SK-N-SH treated with all-trans-retinoic acid at 6 μM for 48 hours (cell line): Measurements from ENCODE around the gene SERTAD3.
A peak's percentile ranks its signal among the peaks of the same experiment; 100 is the strongest.

Experiments
- ATAC-seq: fragments of 200-7000 bp; cut with Tn5 transposase; 3 replicates; pipeline ENCODE4 v1.9.1; 2020; ENCODE audit warnings: mild to moderate bottlenecking, moderate library complexity
- ARNTL ChIP-seq: fragments of 450-650 bp; formaldehyde crosslinking; IDR thresholded peaks from 2 replicates; pipeline ENCODE4 v1.5.0; 2020; ENCODE audit warnings: low read depth, mild to moderate bottlenecking, moderate library complexity, borderline replicate concordance
- BACH2 ChIP-seq: fragments of 250-450 bp; sonication (Bioruptor Pico); IDR thresholded peaks from 2 replicates; pipeline ENCODE4 v1.9.0; 2021; ENCODE audit warnings: mild to moderate bottlenecking, borderline replicate concordance
- CSDC2 ChIP-seq: fragments of 250-450 bp; sonication (Bioruptor Pico); IDR thresholded peaks from 2 replicates; pipeline ENCODE4 v1.5.0; 2020; ENCODE audit warnings: mild to moderate bottlenecking, moderate library complexity
- ESRRG ChIP-seq: fragments of 250-450 bp; sonication (Bioruptor Pico); IDR thresholded peaks from 2 replicates; pipeline ENCODE4 v1.6.1; 2021; ENCODE audit warnings: mild to moderate bottlenecking
- GLIS3 ChIP-seq: fragments of 250-450 bp; sonication (Bioruptor Pico); IDR thresholded peaks from 2 replicates; pipeline ENCODE4 v1.5.0; 2020; ENCODE audit warnings: mild to moderate bottlenecking, moderate library complexity
- ISL1 ChIP-seq: fragments of 250-450 bp; sonication (Bioruptor Pico); IDR thresholded peaks from 2 replicates; pipeline ENCODE4 v2.1.2; 2022; ENCODE audit warnings: mild to moderate bottlenecking, moderate library complexity
- OSR1 ChIP-seq: fragments of 250-450 bp; sonication (Bioruptor Pico); IDR thresholded peaks from 2 replicates; pipeline ENCODE4 v1.8.0; 2022; ENCODE audit warnings: moderate library complexity, mild to moderate bottlenecking, inconsistent platforms
- PPARA ChIP-seq: fragments of 250-450 bp; sonication (Bioruptor Pico); IDR thresholded peaks from 2 replicates; pipeline ENCODE4 v1.5.0; 2020; ENCODE audit warnings: mild to moderate bottlenecking, borderline replicate concordance
- RARB ChIP-seq: fragments of 250-450 bp; sonication (Bioruptor Pico); IDR thresholded peaks from 2 replicates; pipeline ENCODE4 v1.8.0; 2021; ENCODE audit warnings: mild to moderate bottlenecking, moderate library complexity
- SNAI2 ChIP-seq: fragments of 250-450 bp; sonication (Bioruptor Pico); IDR thresholded peaks from 2 replicates; pipeline ENCODE4 v1.5.0; 2020; ENCODE audit warnings: mild to moderate bottlenecking, moderate library complexity
- TOX ChIP-seq: fragments of 250-450 bp; sonication (Bioruptor Pico); IDR thresholded peaks from 2 replicates; pipeline ENCODE4 v1.8.0; 2021; ENCODE audit warnings: mild to moderate bottlenecking, moderate library complexity, borderline replicate concordance
- ZC3H10 ChIP-seq: fragments of 250-450 bp; sonication (Bioruptor Pico); IDR thresholded peaks from 2 replicates; pipeline ENCODE4 v1.5.1; 2021; ENCODE audit warnings: mild to moderate bottlenecking, moderate library complexity
- ZFP3 ChIP-seq: fragments of 250-450 bp; sonication (Bioruptor Pico); IDR thresholded peaks from 2 replicates; pipeline ENCODE4 v1.5.0; 2020; ENCODE audit warnings: mild to moderate bottlenecking, moderate library complexity
- ZFP30 ChIP-seq: fragments of 450-650 bp; formaldehyde crosslinking; IDR thresholded peaks from 2 replicates; pipeline ENCODE4 v1.5.0; 2022; ENCODE audit warnings: mild to moderate bottlenecking, moderate library complexity
- ZNF565 ChIP-seq: fragments of 450-650 bp; formaldehyde crosslinking; conservative IDR thresholded peaks from 2 replicates; pipeline ENCODE4 v1.5.0; 2020; ENCODE audit warnings: low read depth, mild to moderate bottlenecking, moderate library complexity
- ZNF70 ChIP-seq: fragments of 450-650 bp; formaldehyde crosslinking; IDR thresholded peaks from 2 replicates; pipeline ENCODE4 v1.5.0; 2020; ENCODE audit warnings: mild to moderate bottlenecking, moderate library complexity
- ZNF8 ChIP-seq: fragments of 450-650 bp; formaldehyde crosslinking; IDR thresholded peaks from 2 replicates; pipeline ENCODE4 v1.5.0; 2020; ENCODE audit warnings: mild to moderate bottlenecking, moderate library complexity
- TF ChIP-seq, protein P1 (sequence below): fragments of 250-450 bp; sonication (Bioruptor Pico); IDR thresholded peaks from 2 replicates; pipeline ENCODE4 v1.8.0; 2021; ENCODE audit warnings: low read depth, mild to moderate bottlenecking, moderate library complexity, borderline replicate concordance
- TF ChIP-seq, protein P2 (sequence below): fragments of 250-450 bp; sonication (Bioruptor Pico); IDR thresholded peaks from 2 replicates; pipeline ENCODE4 v1.5.1; 2020; ENCODE audit warnings: low read depth, mild to moderate bottlenecking, moderate library complexity
- TF ChIP-seq, protein P3 (sequence below): fragments of 250-450 bp; sonication (Bioruptor Pico); IDR thresholded peaks from 2 replicates; pipeline ENCODE4 v1.5.0; 2020; ENCODE audit warnings: mild to moderate bottlenecking, moderate library complexity
- TF ChIP-seq, protein P4 (sequence below): fragments of 250-450 bp; sonication (Bioruptor Pico); IDR thresholded peaks from 2 replicates; pipeline ENCODE4 v1.8.0; 2020; ENCODE audit warnings: mild to moderate bottlenecking, moderate library complexity, borderline replicate concordance
- TF ChIP-seq, protein P5 (sequence below): fragments of 250-450 bp; sonication (Bioruptor Pico); IDR thresholded peaks from 2 replicates; pipeline ENCODE4 v1.5.1; 2021; ENCODE audit warnings: mild to moderate bottlenecking, moderate library complexity

SERTAD3 gene, protein sequence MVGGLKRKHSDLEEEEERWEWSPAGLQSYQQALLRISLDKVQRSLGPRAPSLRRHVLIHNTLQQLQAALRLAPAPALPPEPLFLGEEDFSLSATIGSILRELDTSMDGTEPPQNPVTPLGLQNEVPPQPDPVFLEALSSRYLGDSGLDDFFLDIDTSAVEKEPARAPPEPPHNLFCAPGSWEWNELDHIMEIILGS

DNA sequence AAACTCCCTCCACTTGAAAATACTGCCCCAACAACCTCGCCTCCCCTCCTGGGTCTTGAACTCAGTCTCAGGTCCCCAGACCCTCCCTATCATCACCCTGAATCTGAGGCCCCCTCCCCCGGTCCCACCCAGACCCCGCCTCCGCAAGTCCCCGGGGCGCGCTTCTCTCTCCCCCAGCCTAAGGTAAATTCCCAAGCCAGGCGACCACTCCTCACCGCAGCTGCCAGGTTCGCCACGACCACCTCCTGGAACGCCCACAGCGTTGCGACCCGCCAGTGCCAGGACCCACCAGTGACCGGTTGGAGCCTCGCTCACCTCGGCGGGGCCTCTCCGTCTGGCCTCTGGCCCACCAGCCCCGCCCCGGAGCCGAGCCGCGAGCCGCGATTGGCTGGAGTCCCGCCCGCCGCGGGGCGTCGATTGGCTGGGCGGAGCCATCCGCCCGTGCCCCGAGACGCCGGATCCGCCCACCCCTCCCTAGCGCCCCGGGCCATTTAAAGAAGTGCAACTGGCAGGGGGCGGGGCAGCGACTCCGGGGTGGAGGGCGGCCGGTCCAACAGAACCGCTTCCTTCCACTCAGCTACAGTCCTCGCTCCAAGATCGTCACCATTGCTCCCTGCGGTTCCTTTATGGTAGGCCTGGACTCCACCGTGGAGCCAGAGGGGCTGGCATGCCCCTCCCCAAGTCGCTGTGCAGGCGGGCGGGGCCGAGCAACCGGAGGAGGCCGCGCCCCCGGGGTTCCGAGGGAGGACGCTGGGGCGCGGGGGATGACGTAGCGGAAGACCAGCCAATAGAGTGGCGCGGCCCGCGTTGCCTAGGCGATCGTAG is at the start of gene SERTAD3:
Gene SERTAD3, minus strand, starts transcription at position 336 of the 825 bp plus-strand sequence. CDS start 2,255 bp downstream, outside the sequence.
- ATAC-seq = peak; percentile 82
- TF ChIP-seq BACH2 (no peak), RARB (no peak)

DNA sequence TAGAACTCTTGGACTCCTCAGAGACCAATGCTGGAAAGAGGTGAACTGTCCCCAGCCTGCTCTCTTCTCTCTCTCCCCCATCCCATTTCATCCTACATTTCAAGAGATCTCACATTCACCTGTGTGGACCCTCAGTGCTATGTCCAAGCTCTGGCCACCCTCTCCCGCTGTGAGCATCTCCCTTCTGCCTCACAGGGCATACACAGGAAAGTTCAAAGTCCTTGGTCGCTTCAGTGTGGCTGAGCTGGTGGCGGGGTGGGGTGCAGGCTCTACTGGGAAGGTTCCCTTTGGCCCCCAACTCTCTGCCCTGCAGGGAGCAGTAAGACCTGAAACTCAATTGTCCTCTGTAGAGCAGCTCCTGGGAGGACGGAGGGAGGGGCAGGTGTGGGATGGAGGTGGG is 49.6 kb upstream of the SERTAD3 start:
- TF ChIP-seq ZFP3 (CRISPR knock-in tag) (no peak), SNAI2 (CRISPR knock-in tag) (no peak), ZFP30 (no peak), ZNF8 (CRISPR knock-in tag) (no peak), ISL1 (CRISPR knock-in tag) (no peak), ARNTL (CRISPR knock-in tag) (no peak), ZNF565 (no peak), TOX (CRISPR knock-in tag) (no peak), GLIS3 (CRISPR knock-in tag) (no peak), RARB (no peak), ZC3H10 (no peak), OSR1 (CRISPR knock-in tag) (no peak), CSDC2 (no peak), BACH2 (no peak), ESRRG (no peak)
- TF ChIP-seq, protein P1, sequence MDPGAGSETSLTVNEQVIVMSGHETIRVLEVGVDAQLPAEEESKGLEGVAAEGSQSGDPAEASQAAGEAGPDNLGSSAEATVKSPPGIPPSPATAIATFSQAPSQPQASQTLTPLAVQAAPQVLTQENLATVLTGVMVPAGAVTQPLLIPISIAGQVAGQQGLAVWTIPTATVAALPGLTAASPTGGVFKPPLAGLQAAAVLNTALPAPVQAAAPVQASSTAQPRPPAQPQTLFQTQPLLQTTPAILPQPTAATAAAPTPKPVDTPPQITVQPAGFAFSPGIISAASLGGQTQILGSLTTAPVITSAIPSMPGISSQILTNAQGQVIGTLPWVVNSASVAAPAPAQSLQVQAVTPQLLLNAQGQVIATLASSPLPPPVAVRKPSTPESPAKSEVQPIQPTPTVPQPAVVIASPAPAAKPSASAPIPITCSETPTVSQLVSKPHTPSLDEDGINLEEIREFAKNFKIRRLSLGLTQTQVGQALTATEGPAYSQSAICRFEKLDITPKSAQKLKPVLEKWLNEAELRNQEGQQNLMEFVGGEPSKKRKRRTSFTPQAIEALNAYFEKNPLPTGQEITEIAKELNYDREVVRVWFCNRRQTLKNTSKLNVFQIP (CRISPR knock-in tag) = no peak
- TF ChIP-seq, protein P2, sequence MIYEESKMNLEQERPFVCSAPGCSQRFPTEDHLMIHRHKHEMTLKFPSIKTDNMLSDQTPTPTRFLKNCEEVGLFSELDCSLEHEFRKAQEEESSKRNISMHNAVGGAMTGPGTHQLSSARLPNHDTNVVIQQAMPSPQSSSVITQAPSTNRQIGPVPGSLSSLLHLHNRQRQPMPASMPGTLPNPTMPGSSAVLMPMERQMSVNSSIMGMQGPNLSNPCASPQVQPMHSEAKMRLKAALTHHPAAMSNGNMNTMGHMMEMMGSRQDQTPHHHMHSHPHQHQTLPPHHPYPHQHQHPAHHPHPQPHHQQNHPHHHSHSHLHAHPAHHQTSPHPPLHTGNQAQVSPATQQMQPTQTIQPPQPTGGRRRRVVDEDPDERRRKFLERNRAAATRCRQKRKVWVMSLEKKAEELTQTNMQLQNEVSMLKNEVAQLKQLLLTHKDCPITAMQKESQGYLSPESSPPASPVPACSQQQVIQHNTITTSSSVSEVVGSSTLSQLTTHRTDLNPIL = no peak
- TF ChIP-seq, protein P3, sequence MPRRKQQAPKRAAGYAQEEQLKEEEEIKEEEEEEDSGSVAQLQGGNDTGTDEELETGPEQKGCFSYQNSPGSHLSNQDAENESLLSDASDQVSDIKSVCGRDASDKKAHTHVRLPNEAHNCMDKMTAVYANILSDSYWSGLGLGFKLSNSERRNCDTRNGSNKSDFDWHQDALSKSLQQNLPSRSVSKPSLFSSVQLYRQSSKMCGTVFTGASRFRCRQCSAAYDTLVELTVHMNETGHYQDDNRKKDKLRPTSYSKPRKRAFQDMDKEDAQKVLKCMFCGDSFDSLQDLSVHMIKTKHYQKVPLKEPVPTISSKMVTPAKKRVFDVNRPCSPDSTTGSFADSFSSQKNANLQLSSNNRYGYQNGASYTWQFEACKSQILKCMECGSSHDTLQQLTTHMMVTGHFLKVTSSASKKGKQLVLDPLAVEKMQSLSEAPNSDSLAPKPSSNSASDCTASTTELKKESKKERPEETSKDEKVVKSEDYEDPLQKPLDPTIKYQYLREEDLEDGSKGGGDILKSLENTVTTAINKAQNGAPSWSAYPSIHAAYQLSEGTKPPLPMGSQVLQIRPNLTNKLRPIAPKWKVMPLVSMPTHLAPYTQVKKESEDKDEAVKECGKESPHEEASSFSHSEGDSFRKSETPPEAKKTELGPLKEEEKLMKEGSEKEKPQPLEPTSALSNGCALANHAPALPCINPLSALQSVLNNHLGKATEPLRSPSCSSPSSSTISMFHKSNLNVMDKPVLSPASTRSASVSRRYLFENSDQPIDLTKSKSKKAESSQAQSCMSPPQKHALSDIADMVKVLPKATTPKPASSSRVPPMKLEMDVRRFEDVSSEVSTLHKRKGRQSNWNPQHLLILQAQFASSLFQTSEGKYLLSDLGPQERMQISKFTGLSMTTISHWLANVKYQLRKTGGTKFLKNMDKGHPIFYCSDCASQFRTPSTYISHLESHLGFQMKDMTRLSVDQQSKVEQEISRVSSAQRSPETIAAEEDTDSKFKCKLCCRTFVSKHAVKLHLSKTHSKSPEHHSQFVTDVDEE (CRISPR knock-in tag) = no peak
- TF ChIP-seq, protein P4, sequence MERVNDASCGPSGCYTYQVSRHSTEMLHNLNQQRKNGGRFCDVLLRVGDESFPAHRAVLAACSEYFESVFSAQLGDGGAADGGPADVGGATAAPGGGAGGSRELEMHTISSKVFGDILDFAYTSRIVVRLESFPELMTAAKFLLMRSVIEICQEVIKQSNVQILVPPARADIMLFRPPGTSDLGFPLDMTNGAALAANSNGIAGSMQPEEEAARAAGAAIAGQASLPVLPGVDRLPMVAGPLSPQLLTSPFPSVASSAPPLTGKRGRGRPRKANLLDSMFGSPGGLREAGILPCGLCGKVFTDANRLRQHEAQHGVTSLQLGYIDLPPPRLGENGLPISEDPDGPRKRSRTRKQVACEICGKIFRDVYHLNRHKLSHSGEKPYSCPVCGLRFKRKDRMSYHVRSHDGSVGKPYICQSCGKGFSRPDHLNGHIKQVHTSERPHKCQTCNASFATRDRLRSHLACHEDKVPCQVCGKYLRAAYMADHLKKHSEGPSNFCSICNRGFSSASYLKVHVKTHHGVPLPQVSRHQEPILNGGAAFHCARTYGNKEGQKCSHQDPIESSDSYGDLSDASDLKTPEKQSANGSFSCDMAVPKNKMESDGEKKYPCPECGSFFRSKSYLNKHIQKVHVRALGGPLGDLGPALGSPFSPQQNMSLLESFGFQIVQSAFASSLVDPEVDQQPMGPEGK (CRISPR knock-in tag) = no peak
- TF ChIP-seq, protein P5, sequence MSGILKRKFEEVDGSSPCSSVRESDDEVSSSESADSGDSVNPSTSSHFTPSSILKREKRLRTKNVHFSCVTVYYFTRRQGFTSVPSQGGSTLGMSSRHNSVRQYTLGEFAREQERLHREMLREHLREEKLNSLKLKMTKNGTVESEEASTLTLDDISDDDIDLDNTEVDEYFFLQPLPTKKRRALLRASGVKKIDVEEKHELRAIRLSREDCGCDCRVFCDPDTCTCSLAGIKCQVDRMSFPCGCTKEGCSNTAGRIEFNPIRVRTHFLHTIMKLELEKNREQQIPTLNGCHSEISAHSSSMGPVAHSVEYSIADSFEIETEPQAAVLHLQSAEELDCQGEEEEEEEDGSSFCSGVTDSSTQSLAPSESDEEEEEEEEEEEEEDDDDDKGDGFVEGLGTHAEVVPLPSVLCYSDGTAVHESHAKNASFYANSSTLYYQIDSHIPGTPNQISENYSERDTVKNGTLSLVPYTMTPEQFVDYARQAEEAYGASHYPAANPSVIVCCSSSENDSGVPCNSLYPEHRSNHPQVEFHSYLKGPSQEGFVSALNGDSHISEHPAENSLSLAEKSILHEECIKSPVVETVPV (CRISPR knock-in tag) = no peak
- TF ChIP-seq, all 23 proteins: peak for 0
- no peak for ATAC-seq

DNA sequence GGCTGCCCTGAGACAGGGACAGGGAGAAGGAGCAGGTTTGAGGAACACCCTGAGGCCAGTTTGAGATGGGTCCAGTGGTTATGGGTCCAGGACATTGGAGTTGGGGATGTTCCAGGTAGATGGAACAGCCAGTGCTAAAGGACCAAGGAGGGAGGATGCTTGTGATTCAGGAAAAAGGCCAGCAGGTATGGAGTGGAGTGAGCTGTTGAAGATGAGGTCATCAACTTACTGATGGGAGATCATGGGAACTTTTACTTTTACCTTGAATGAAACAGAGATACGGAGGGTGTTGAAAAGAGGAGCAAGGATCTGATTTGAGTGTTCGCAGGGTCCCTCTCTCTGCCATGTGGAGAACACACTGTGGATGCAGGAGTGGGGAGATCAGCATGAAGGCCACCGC is 48.1 kb upstream of the SERTAD3 start:
- ATAC-seq = no peak
- TF ChIP-seq ARNTL (CRISPR knock-in tag) (no peak), ZNF8 (CRISPR knock-in tag) (no peak), ZNF565 (no peak), BACH2 (no peak), ZFP3 (CRISPR knock-in tag) (no peak), ZNF70 (no peak), PPARA (CRISPR knock-in tag) (no peak), ZFP30 (no peak)
- TF ChIP-seq, protein P5 (CRISPR knock-in tag) = no peak
- TF ChIP-seq, protein P4 (CRISPR knock-in tag) = no peak
- TF ChIP-seq, protein P1 (CRISPR knock-in tag) = no peak
